ENCODE data around the gene PPFIBP1.

PPFIBP1 gene

GRCh38 chr12:27689558-27690180 lies 165.7 kb downstream of the PPFIBP1 start:
- H3K36me3 ChIP-seq (ENCODE audit: control insufficient read depth, insufficient read depth, low read length): peaks cover 91% of the 10 kb centered on the region

GRCh38 chr12:27693403-27693802 lies 169.4 kb downstream of the PPFIBP1 start:
- H3K27ac ChIP-seq (ENCODE audit: low read depth, low read length, severe bottlenecking): no peak overlapping the region
- H3K4me3 ChIP-seq (ENCODE audit: extremely low read depth, insufficient read depth, low read length, poor library complexity, severe bottlenecking): no peak overlapping the region
- H3K4me1 ChIP-seq (ENCODE audit: control insufficient read depth, insufficient read depth, low read length, poor library complexity, severe bottlenecking): no peaks in the 10 kb centered on the region
- peaks cover 81% of the 10 kb centered on the region for H3K36me3 ChIP-seq (ENCODE audit: control insufficient read depth, insufficient read depth, low read length)
- no peaks in the 10 kb centered on the region for H3K9me3 ChIP-seq (ENCODE audit: control insufficient read depth, low read length)
- WGBS, 2 experiments (ENCODE audit: insufficient coverage in 2 of 2): no CpG with 5 or more reads among the region's 2 CpGs

More at GRCh38 chr12:27689558-27690180, 165.7 kb downstream of the PPFIBP1 start:
- H3K9me3 ChIP-seq (ENCODE audit: control insufficient read depth, low read length): no peaks in the 10 kb centered on the region
- H3K27ac ChIP-seq (ENCODE audit: low read depth, low read length, severe bottlenecking): no peak overlapping the region
- WGBS, 2 experiments (ENCODE audit: insufficient coverage in 2 of 2): 93 to 94% methylated on average over 8 to 10 of the region's 13 CpGs
- H3K4me3 ChIP-seq (ENCODE audit: extremely low read depth, insufficient read depth, low read length, poor library complexity, severe bottlenecking): no peak overlapping the region
- H3K4me1 ChIP-seq (ENCODE audit: control insufficient read depth, insufficient read depth, low read length, poor library complexity, severe bottlenecking): no peaks in the 10 kb centered on the region

- Histone ChIP-seq H3K9me3 (ENCODE audit: control insufficient read depth, low read length) (no peaks in the 10 kb centered on the region), H3K4me1 (ENCODE audit: control insufficient read depth, insufficient read depth, low read length, poor library complexity, severe bottlenecking) (no peaks in the 10 kb centered on the region), H3K27ac (ENCODE audit: low read depth, low read length, severe bottlenecking) (no peak overlapping the region), H3K36me3 (ENCODE audit: control insufficient read depth, insufficient read depth, low read length) (peaks cover 57% of the 10 kb centered on the region), H3K4me3 (ENCODE audit: extremely low read depth, insufficient read depth, low read length, poor library complexity, severe bottlenecking) (no peak overlapping the region)
- 100% methylated on average over 1 to 2 of the region's 6 CpGs for WGBS, 2 experiments (ENCODE audit: insufficient coverage in 2 of 2)
These were observed 171.7 kb downstream of the PPFIBP1 start for GRCh38 chr12:27695556-27696292.

DNA sequence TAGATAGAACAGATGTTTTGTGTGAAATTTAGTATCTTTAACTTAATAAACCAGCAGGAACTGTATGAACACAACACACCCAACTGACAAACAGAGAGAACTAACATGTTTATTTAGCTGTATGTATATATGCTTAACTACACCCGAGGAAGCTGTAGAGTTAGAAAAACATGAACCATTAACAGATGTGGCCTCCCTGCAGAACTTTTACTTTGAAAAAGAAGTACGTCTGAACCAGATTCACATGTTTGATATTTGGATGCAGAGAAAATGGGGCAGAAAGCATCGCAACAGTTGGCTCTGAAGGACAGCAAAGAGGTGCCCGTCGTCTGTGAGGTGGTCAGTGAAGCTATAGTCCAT lies 172.3 kb downstream of the PPFIBP1 start, which contains the start of gene REP15:
Gene REP15 (plus strand): TSS at position 155 of the 360 bp plus-strand sequence. CDS start 116 bp downstream, at position 271.
- Histone ChIP-seq H3K36me3 (ENCODE audit: control insufficient read depth, insufficient read depth, low read length) (peaks cover 52% of the 10 kb centered on the region), H3K9me3 (ENCODE audit: control insufficient read depth, low read length) (no peaks in the 10 kb centered on the region), H3K4me3 (ENCODE audit: extremely low read depth, insufficient read depth, low read length, poor library complexity, severe bottlenecking) (no peak within 1 kb of the TSS), H3K4me1 (ENCODE audit: control insufficient read depth, insufficient read depth, low read length, poor library complexity, severe bottlenecking) (no peaks in the 10 kb centered on the region), H3K27ac (ENCODE audit: low read depth, low read length, severe bottlenecking) (peak within 1 kb of the TSS; percentile 33)
- WGBS, 2 experiments (ENCODE audit: insufficient coverage in 2 of 2): 94 to 100% methylated on average over 3 to 5 of the region's 5 CpGs

DNA sequence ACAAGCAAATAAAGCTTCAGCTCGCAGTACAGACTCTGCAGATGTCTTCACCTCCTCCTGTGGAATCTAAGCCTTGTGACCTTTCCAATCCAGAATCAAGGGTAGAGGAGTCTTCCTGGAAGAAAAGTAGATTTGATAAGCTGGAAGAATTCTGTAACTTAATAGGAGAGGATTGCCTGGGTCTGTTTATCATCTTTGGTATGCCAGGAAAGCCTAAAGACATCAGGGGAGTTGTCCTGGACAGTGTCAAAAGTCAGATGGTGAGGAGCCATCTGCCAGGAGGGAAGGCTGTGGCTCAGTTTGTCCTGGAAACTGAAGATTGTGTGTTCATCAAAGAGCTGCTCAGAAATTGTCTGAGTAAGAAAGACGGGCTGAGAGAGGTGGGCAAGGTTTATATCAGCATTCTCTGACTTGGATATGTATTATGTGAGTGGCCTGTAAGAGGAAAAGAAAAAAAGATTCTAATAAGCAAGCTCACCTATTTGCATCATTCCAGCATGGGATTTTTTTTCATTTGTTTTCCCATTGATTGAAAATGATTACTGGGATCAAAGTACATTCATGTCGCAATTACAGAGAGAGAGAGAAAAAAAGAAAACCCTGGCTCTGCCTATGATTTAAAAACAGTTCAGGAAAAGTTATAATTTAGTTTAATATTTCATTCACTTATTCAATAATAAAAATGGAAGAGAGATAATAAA lies 173.0 kb downstream of the PPFIBP1 start:
- Histone ChIP-seq H3K9me3 (ENCODE audit: control insufficient read depth, low read length) (no peaks in the 10 kb centered on the region), H3K4me3 (ENCODE audit: extremely low read depth, insufficient read depth, low read length, poor library complexity, severe bottlenecking) (no peak overlapping the region), H3K4me1 (ENCODE audit: control insufficient read depth, insufficient read depth, low read length, poor library complexity, severe bottlenecking) (no peaks in the 10 kb centered on the region), H3K27ac (ENCODE audit: low read depth, low read length, severe bottlenecking) (peak overlapping the region; percentile 33), H3K36me3 (ENCODE audit: control insufficient read depth, insufficient read depth, low read length) (peaks cover 44% of the 10 kb centered on the region)
- 89 to 100% methylated on average over 1 of the region's 3 CpGs for WGBS, 2 experiments (ENCODE audit: insufficient coverage in 2 of 2)

- Histone ChIP-seq H3K27ac (ENCODE audit: low read depth, low read length, severe bottlenecking) (no peak overlapping the region), H3K4me3 (ENCODE audit: extremely low read depth, insufficient read depth, low read length, poor library complexity, severe bottlenecking) (no peak overlapping the region), H3K36me3 (ENCODE audit: control insufficient read depth, insufficient read depth, low read length) (no peaks in the 10 kb centered on the region), H3K4me1 (ENCODE audit: control insufficient read depth, insufficient read depth, low read length, poor library complexity, severe bottlenecking) (no peaks in the 10 kb centered on the region), H3K9me3 (ENCODE audit: control insufficient read depth, low read length) (no peaks in the 10 kb centered on the region)
- 22 to 35% methylated on average over 4 of the region's 4 CpGs for WGBS, 2 experiments (ENCODE audit: insufficient coverage in 2 of 2)
These were observed 179.9 kb downstream of the PPFIBP1 start for GRCh38 chr12:27703720-27704452.

- no peak overlapping the region for H3K27ac ChIP-seq (ENCODE audit: low read depth, low read length, severe bottlenecking)
- no peaks in the 10 kb centered on the region for H3K9me3 ChIP-seq (ENCODE audit: control insufficient read depth, low read length)
- no peaks in the 10 kb centered on the region for H3K36me3 ChIP-seq (ENCODE audit: control insufficient read depth, insufficient read depth, low read length)
- 82 to 90% methylated on average over 5 to 7 of the region's 8 CpGs for WGBS, 2 experiments (ENCODE audit: insufficient coverage in 2 of 2)
- no peak overlapping the region for H3K4me3 ChIP-seq (ENCODE audit: extremely low read depth, insufficient read depth, low read length, poor library complexity, severe bottlenecking)
- H3K4me1 ChIP-seq (ENCODE audit: control insufficient read depth, insufficient read depth, low read length, poor library complexity, severe bottlenecking): no peaks in the 10 kb centered on the region
These were observed 181.3 kb downstream of the PPFIBP1 start for GRCh38 chr12:27705263-27705662.

- Histone ChIP-seq H3K4me1 (ENCODE audit: control insufficient read depth, insufficient read depth, low read length, poor library complexity, severe bottlenecking) (no peaks in the 10 kb centered on the region), H3K27ac (ENCODE audit: low read depth, low read length, severe bottlenecking) (no peak overlapping the region), H3K4me3 (ENCODE audit: extremely low read depth, insufficient read depth, low read length, poor library complexity, severe bottlenecking) (no peak overlapping the region), H3K9me3 (ENCODE audit: control insufficient read depth, low read length) (no peaks in the 10 kb centered on the region), H3K36me3 (ENCODE audit: control insufficient read depth, insufficient read depth, low read length) (peaks cover 3% of the 10 kb centered on the region)
- 100% methylated on average over 1 of the region's 2 CpGs; no CpG with 5 or more reads in 1 of the 2 experiments for WGBS, 2 experiments (ENCODE audit: insufficient coverage in 2 of 2)
These were observed 183.2 kb downstream of the PPFIBP1 start for GRCh38 chr12:27707216-27707615.

GRCh38 chr12:27709212-27709931 lies 185.4 kb downstream of the PPFIBP1 start:
- H3K4me1 ChIP-seq (ENCODE audit: control insufficient read depth, insufficient read depth, low read length, poor library complexity, severe bottlenecking): no peaks in the 10 kb centered on the region
- no peak overlapping the region for H3K27ac ChIP-seq (ENCODE audit: low read depth, low read length, severe bottlenecking)
- 84 to 93% methylated on average over 8 to 9 of the region's 12 CpGs for WGBS, 2 experiments (ENCODE audit: insufficient coverage in 2 of 2)
- H3K4me3 ChIP-seq (ENCODE audit: extremely low read depth, insufficient read depth, low read length, poor library complexity, severe bottlenecking): no peak overlapping the region
- no peaks in the 10 kb centered on the region for H3K9me3 ChIP-seq (ENCODE audit: control insufficient read depth, low read length)
- peaks cover 20% of the 10 kb centered on the region for H3K36me3 ChIP-seq (ENCODE audit: control insufficient read depth, insufficient read depth, low read length)
